ENCODE measurements around the gene METTL9. TPM values are rescaled to one million over a fixed set of nuclear protein-coding genes. Genes with fewer than 3 reads are reported as not detected.
"Not testable (repeated sequence)": the region's sequence is repeated elsewhere in the genome, so short reads cannot be mapped to it uniquely, and the experiment has no call there.

METTL9 gene
- total RNA-seq, 1 experiment from 2014 or later = 160 TPM

DNA sequence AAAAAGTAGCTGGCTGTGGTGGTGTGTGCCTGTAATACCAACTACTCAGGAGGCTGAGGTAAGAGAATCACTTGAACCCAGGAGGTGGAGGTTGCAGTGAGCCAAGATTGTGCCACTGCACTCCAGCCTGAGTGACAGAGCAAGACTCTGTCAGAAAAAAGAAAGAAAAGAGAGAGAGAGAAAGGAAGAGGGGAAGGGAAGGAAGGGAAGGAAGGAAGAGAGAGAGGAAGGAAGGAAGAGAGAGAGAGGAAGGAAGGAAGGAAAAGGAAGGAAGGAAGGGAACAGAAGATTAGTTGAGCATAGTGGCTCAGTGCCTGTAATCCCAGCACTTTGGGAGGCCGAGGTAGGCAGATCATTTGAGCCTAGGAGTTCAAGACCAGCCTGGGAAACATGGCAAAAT is 35.0 kb upstream of the METTL9 start:
- not testable (repeated sequence) for H3K9me3 ChIP-seq (replicated peaks); H3K4me3 ChIP-seq; H3K27ac ChIP-seq; DNase-seq (ENCODE audit: low read depth in 1 of 2, low spot score in 2 of 2); H3K36me3 ChIP-seq; H3K27me3 ChIP-seq (replicated peaks); H3K4me1 ChIP-seq (replicated peaks)

DNA sequence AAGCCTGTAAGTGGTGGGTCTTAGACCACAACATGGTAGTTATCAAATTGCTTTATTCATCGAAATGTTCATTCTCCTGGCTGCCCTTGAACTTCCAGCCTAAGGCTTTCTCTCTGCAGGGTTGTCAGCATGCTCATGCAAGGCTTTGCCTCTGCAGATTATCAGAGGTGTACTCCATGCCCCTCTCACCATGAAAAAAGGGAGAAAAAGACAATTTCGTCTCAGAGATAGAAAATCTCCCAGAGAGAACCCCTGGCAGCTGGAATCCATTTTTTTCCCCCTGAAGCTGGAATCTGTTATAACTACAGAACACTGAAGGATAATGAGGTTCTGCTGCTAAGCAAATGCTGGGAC is 33.9 kb upstream of the METTL9 start:
- DNase-seq (ENCODE audit: low read depth in 1 of 2, low spot score in 2 of 2) = no peak
- Histone ChIP-seq H3K4me1 (replicated peaks) (no peaks in the 10 kb centered on the region), H3K4me3 (no peak overlapping the region), H3K9me3 (replicated peaks) (0 out of 2 replicates have a peak, but pooled peaks cover 2% of the 10 kb centered on the region), H3K27ac (no peak overlapping the region), H3K27me3 (replicated peaks) (no peaks in the 10 kb centered on the region; the same call in 1 of the 2 replicates), H3K36me3 (no peaks in the 10 kb centered on the region)

DNA sequence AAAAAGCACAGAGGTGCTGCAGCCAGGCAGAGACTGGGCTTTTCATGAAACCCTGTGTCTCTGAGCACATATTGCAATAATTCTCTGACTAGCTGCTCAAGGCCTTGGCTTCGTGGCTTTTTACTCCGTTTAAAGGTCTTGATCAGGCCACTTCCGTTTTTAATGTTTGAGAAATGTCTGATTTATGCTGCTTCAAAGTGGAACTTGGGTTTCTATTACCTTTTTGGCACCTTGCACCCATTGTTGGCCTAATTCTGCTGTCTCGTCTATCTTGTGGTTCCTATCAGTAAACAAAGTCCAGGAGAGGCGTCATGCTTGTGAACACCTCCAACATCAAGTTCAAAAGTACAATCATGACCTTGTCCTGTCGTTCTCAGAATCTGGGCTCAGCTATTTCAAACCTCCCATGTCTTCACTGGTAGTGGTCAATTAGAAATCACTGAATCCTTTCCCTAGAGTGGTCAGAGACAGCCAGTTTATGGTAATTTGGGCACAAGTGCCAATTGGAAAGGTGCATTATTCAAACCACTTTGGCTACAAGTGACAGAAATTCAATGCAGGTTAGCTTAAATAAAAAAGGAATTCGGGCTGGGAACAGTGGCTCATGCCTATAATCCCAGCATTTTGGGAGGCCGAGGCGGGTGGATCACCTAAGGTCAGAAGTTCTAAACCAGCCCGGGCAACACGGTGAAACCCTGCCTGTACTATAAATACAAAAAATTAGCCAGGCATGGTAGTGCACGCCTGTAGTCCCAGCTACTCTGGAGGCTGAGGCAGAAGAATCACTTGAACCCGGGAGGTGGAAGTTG is 33.3 kb upstream of the METTL9 start:
- no peaks in the 10 kb centered on the region for H3K4me1 ChIP-seq (replicated peaks)
- 0 out of 2 replicates have a peak, but pooled peaks cover 2% of the 10 kb centered on the region for H3K9me3 ChIP-seq (replicated peaks)
- no peaks in the 10 kb centered on the region; the same call in 1 of the 2 replicates for H3K27me3 ChIP-seq (replicated peaks)
- no peak overlapping the region for H3K4me3 ChIP-seq
- peak in 1 of 2 experiments; percentile 25 for DNase-seq (ENCODE audit: low read depth in 1 of 2, low spot score in 2 of 2)
- H3K27ac ChIP-seq = no peak overlapping the region
- H3K36me3 ChIP-seq = no peaks in the 10 kb centered on the region

DNA sequence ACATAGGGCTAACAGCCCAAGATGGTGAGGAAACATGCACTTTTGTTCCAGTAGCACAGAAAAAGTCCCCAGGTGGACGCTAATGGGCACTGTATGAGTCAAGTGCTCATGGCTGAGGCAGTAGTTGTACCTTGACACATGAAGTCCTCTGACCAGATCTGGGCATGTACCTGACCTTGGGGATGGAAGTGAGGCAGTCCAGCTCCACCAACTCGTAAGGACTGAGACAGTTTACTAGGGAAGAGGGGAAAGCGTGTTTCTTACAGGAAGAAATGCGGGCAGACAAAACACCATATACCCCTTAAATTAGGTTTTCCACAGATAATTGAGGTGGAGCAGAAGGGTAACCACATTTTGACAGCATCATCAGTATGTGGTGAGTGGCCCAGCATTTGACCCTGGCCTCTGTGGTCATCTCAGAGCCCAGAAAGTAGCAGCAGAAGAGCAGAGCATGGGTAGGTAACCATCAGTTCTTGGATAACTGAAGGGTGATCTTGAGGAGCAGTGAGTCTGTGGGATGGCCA is 32.4 kb upstream of the METTL9 start:
- H3K4me1 ChIP-seq (replicated peaks) = no peaks in the 10 kb centered on the region
- peak in 1 of 2 experiments; percentile 25 for DNase-seq (ENCODE audit: low read depth in 1 of 2, low spot score in 2 of 2)
- no peak overlapping the region for H3K27ac ChIP-seq
- H3K9me3 ChIP-seq (replicated peaks) = 0 out of 2 replicates have a peak, but pooled peaks cover 2% of the 10 kb centered on the region
- H3K36me3 ChIP-seq = no peaks in the 10 kb centered on the region
- H3K27me3 ChIP-seq (replicated peaks) = peaks cover 3% of the 10 kb centered on the region; the same call in 1 of the 2 replicates
- H3K4me3 ChIP-seq = no peak overlapping the region

GRCh38 chr16:21567496-21567895 is 31.9 kb upstream of the METTL9 start:
- peak in 1 of 2 experiments; percentile 43 for DNase-seq (ENCODE audit: low read depth in 1 of 2, low spot score in 2 of 2)
- H3K4me3 ChIP-seq; H3K27ac ChIP-seq; H3K36me3 ChIP-seq; H3K27me3 ChIP-seq (replicated peaks); H3K4me1 ChIP-seq (replicated peaks); H3K9me3 ChIP-seq (replicated peaks): not testable (repeated sequence)

- peak in 1 of 2 experiments; percentile 43 for DNase-seq (ENCODE audit: low read depth in 1 of 2, low spot score in 2 of 2)
Observed at GRCh38 chr16:21568502-21569189, 30.7 kb upstream of the METTL9 start.

DNA sequence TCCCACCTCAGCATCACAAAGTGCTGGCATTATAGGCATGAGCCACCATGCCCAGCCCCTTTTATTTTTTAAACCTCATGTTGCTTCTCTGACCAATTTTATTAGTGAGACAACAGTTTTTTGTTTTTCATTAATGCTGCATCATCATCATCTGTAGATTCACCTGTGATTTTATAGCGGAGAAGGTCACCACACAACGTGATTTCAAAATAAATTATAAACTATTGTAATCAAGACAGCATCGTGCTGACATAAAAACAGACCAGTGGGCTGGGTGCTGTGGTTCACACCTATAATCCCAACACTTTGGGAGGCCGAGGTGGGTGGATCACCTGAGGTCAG is 28.7 kb upstream of the METTL9 start:
- Histone ChIP-seq H3K36me3 (no peaks in the 10 kb centered on the region), H3K27ac (no peak overlapping the region)
- DNase-seq (ENCODE audit: low read depth in 1 of 2, low spot score in 2 of 2) = no peak

More at GRCh38 chr16:21568502-21569189, 30.7 kb upstream of the METTL9 start:
- no peaks in the 10 kb centered on the region for H3K36me3 ChIP-seq
- no peak overlapping the region for H3K4me3 ChIP-seq
- no peaks in the 10 kb centered on the region for H3K4me1 ChIP-seq (replicated peaks)
- H3K9me3 ChIP-seq (replicated peaks) = no peaks in the 10 kb centered on the region
- H3K27ac ChIP-seq = no peak overlapping the region
- H3K27me3 ChIP-seq (replicated peaks) = peaks cover 4% of the 10 kb centered on the region; the same call in 1 of the 2 replicates

GRCh38 chr16:21573506-21573905 is 25.9 kb upstream of the METTL9 start:
- H3K4me1 ChIP-seq (replicated peaks); H3K4me3 ChIP-seq; H3K9me3 ChIP-seq (replicated peaks); H3K36me3 ChIP-seq; H3K27me3 ChIP-seq (replicated peaks); DNase-seq (ENCODE audit: low read depth in 1 of 2, low spot score in 2 of 2); H3K27ac ChIP-seq: not testable (repeated sequence)

More for the DNA sequence above, 28.7 kb upstream of the METTL9 start:
- Histone ChIP-seq H3K9me3 (replicated peaks) (no peaks in the 10 kb centered on the region), H3K4me1 (replicated peaks) (no peaks in the 10 kb centered on the region), H3K27me3 (replicated peaks) (peaks cover 4% of the 10 kb centered on the region; the same call in 1 of the 2 replicates), H3K4me3 (no peak overlapping the region)

GRCh38 chr16:21574372-21574771 is 25.0 kb upstream of the METTL9 start:
- Histone ChIP-seq H3K4me3 (no peak overlapping the region), H3K9me3 (replicated peaks) (0 out of 2 replicates have a peak, but pooled peaks cover under 1% of the 10 kb centered on the region), H3K4me1 (replicated peaks) (no peaks in the 10 kb centered on the region), H3K36me3 (no peaks in the 10 kb centered on the region), H3K27me3 (replicated peaks) (peaks cover 10% of the 10 kb centered on the region; the same call in 1 of the 2 replicates), H3K27ac (no peak overlapping the region)
- no peak for DNase-seq (ENCODE audit: low read depth in 1 of 2, low spot score in 2 of 2)

DNA sequence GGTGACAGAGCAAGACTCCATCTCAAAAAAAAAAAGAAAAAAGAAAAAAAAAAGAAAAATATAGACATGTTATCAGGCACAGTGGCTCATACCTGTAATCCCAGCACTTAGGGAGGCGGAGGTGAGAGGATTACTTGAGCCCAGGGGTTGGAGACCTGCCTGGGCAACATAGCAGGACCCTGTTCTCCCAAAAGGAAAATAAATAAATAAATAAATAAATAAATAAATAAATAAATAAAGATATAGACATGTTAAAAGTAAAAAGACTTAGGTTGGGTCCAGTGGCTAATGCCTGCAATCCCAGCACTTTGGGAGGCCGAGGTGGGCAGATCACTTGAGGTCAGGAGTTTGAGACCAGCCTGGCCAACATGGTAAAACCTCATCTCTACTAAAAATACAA is 23.1 kb upstream of the METTL9 start:
- peaks cover 11% of the 10 kb centered on the region; the same call in 1 of the 2 replicates for H3K27me3 ChIP-seq (replicated peaks)
- H3K4me1 ChIP-seq (replicated peaks); H3K27ac ChIP-seq; H3K36me3 ChIP-seq; H3K9me3 ChIP-seq (replicated peaks); H3K4me3 ChIP-seq: not testable (repeated sequence)
- DNase-seq (ENCODE audit: low read depth in 1 of 2, low spot score in 2 of 2) = peak in 1 of 2 experiments; percentile 11

DNA sequence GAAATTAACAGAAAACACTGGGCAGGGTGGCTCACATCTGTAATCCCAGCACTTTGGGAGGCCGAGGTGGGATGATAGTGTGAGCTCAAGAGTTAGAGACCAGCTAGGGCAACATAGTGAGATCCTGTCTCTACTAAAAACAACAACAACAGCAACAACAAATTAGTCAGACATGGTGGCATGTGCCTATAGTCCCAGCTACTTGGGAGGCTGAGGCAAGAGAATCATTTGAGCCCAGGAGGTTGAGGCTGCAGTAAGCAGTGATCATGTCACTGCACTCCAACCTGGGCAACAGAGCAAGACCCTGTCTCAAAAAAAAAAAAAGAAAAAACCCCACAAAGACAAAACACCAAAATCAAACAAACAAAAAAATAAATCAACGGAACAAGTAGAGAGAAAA is 21.9 kb upstream of the METTL9 start:
- H3K9me3 ChIP-seq (replicated peaks); H3K4me3 ChIP-seq; H3K27ac ChIP-seq; H3K27me3 ChIP-seq (replicated peaks); H3K36me3 ChIP-seq; H3K4me1 ChIP-seq (replicated peaks): not testable (repeated sequence)
- peak in 1 of 2 experiments; percentile 16 for DNase-seq (ENCODE audit: low read depth in 1 of 2, low spot score in 2 of 2)

GRCh38 chr16:21578311-21578710 is 21.1 kb upstream of the METTL9 start:
- H3K36me3 ChIP-seq; H3K27ac ChIP-seq; H3K27me3 ChIP-seq (replicated peaks); H3K4me1 ChIP-seq (replicated peaks); H3K4me3 ChIP-seq; H3K9me3 ChIP-seq (replicated peaks): not testable (repeated sequence)
- peak in 1 of 2 experiments; percentile 29 for DNase-seq (ENCODE audit: low read depth in 1 of 2, low spot score in 2 of 2)

DNA sequence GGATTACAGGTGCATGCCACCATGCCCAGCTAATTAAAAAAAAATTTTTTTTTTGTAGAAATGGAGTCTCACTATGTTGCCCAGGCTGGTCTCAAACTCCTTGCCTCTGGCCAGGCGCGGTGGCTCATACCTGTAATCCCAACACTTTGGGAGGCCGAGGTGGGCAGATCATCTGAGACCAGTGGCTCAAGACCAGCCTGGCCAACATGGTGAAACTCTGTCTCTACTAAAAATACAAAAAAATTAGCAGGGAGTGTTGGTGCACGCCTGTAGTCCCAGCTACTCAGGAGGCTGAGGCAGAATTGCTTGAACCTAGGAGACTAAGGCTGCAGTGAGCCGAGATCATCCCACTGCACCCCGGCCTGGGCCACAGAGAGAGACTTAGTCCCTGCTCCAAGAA is 19.2 kb upstream of the METTL9 start:
- not testable (repeated sequence) for H3K9me3 ChIP-seq (replicated peaks); H3K27me3 ChIP-seq (replicated peaks); H3K4me3 ChIP-seq; H3K27ac ChIP-seq; H3K4me1 ChIP-seq (replicated peaks); H3K36me3 ChIP-seq; DNase-seq (ENCODE audit: low read depth in 1 of 2, low spot score in 2 of 2)

DNA sequence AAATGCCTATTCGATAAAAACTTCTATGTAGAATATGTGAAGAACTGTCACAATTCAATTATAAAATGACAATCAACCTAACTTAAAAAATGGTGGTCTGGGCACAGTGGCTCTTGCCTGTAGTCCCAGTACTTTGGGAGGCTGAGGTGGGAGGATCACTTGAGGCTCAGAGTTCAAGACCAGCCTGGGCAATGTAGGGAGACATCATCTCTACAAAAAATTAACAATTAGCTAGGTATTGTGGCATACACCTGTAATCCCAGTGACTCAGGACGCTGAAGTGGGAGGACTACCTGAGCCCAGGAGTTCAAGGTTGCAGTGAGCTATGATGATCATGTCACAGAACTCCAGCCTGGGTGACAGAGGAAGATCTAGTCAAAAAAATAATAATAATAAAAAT is 18.6 kb upstream of the METTL9 start:
- Histone ChIP-seq H3K27me3 (replicated peaks) (peaks cover 8% of the 10 kb centered on the region; the same call in 1 of the 2 replicates), H3K9me3 (replicated peaks) (0 out of 2 replicates have a peak, but pooled peaks cover 2% of the 10 kb centered on the region), H3K4me3 (no peak overlapping the region), H3K36me3 (no peaks in the 10 kb centered on the region), H3K4me1 (replicated peaks) (peaks cover 10% of the 10 kb centered on the region), H3K27ac (no peak overlapping the region)
- no peak for DNase-seq (ENCODE audit: low read depth in 1 of 2, low spot score in 2 of 2)

Measured in SJSA1 (cell line).